HepG2 (cell line): ENCODE measurements around the gene TMEM125. TPM values are rescaled to one million over a fixed set of nuclear protein-coding genes. Genes with fewer than 3 reads are reported as not detected.

ENCODE experiments used
- ARID4A ChIP-seq: sonication (generic); formaldehyde crosslinking; IDR thresholded peaks from 2 replicates; pipeline ENCODE4 v1.5.0; 2020; ENCODE audit warnings: mild to moderate bottlenecking, missing genetic modification reagents, borderline replicate concordance
- KLF15 ChIP-seq: sonication (generic); formaldehyde crosslinking; IDR thresholded peaks from 2 replicates; pipeline ENCODE4 v1.8.1; 2023; ENCODE audit warnings: borderline replicate concordance, mild to moderate bottlenecking, inconsistent platforms, missing genetic modification reagents, mixed read lengths
- NCOR1 ChIP-seq: fragments of 200-600 bp; sonication (generic); IDR thresholded peaks from 2 replicates; pipeline ENCODE4 v1.7.0; 2017; ENCODE audit warnings: antibody characterized with exemption, low read length, borderline replicate concordance
- PBX2 ChIP-seq: IDR thresholded peaks from 2 replicates; pipeline ENCODE4 v1.6.1; 2016; ENCODE audit warnings: control low read depth
- PHF8 ChIP-seq: sonication (generic); formaldehyde crosslinking; IDR thresholded peaks from 2 replicates; pipeline ENCODE4 v1.5.0; 2020; ENCODE audit warnings: missing genetic modification reagents
- POLR2A ChIP-seq, 2 experiments: IDR thresholded peaks; 2 replicates each; pipeline ENCODE4 v1.6.1; 2011; ENCODE audit warnings: low read depth in 2 of 2, low read length in 2 of 2, mild to moderate bottlenecking in 1 of 2, moderate library complexity in 1 of 2; ENCODE audit not compliant: insufficient read depth in 1 of 2
- POLR2AphosphoS2 ChIP-seq: IDR thresholded peaks from 2 replicates; pipeline ENCODE4 v1.6.1; 2011; ENCODE audit warnings: low read depth, low read length, improper control_type of control experiment
- SALL1 ChIP-seq: sonication (generic); formaldehyde crosslinking; IDR thresholded peaks from 2 replicates; pipeline ENCODE4 v1.8.0; 2022; ENCODE audit warnings: mild to moderate bottlenecking, missing genetic modification reagents
- SIN3A ChIP-seq: IDR thresholded peaks from 2 replicates; pipeline ENCODE4 v1.6.1; 2011; ENCODE audit warnings: low read depth, mild to moderate bottlenecking, control low read depth, low read length, borderline replicate concordance
- SRSF4 ChIP-seq: fragments of 200-400 bp; formaldehyde crosslinking; IDR thresholded peaks from one replicate; pipeline ENCODE4 v1.6.1; 2018; ENCODE audit warnings: mild to moderate bottlenecking, low read depth, low read length, moderate library complexity; ENCODE audit not compliant: poor library complexity, severe bottlenecking
- ZBTB7B ChIP-seq: sonication (generic); formaldehyde crosslinking; IDR thresholded peaks from 2 replicates; pipeline ENCODE4 v1.4.0; 2020; ENCODE audit warnings: missing genetic modification reagents
- ZHX2 ChIP-seq, 2 experiments: sonication (generic) in 1 of 2; formaldehyde crosslinking in 1 of 2; IDR thresholded peaks; 2 replicates each; pipeline versions ENCODE4 v1.6.1 to v1.9.0; 2014 to 2022; ENCODE audit warnings: antibody characterized with exemption in 1 of 2, borderline replicate concordance in 1 of 2, inconsistent platforms in 1 of 2, low read depth in 1 of 2, missing genetic modification reagents in 1 of 2
- ZNF430 ChIP-seq: sonication (generic); formaldehyde crosslinking; IDR thresholded peaks from 2 replicates; pipeline ENCODE4 v1.9.0; 2021; ENCODE audit warnings: mild to moderate bottlenecking, missing genetic modification reagents
- ZNF431 ChIP-seq: sonication (generic); formaldehyde crosslinking; IDR thresholded peaks from 2 replicates; pipeline ENCODE4 v1.9.0; 2022; ENCODE audit warnings: missing genetic modification reagents, low read depth, mild to moderate bottlenecking, borderline replicate concordance
- ZNF660 ChIP-seq: sonication (generic); formaldehyde crosslinking; IDR thresholded peaks from 2 replicates; pipeline ENCODE4 v1.5.1; 2020; ENCODE audit warnings: mild to moderate bottlenecking, low read depth, missing genetic modification reagents, borderline replicate concordance
- ZNF850 ChIP-seq: sonication (generic); formaldehyde crosslinking; conservative IDR thresholded peaks from 2 replicates; pipeline ENCODE4 v1.9.0; 2021; ENCODE audit warnings: mild to moderate bottlenecking, missing genetic modification reagents
- ZNF891 ChIP-seq: sonication (generic); formaldehyde crosslinking; IDR thresholded peaks from 2 replicates; pipeline ENCODE4 v1.5.0; 2020; ENCODE audit warnings: mild to moderate bottlenecking, missing genetic modification reagents
- polyA plus RNA-seq, 8 experiments: library from polyadenylated mRNA; depleted of rRNA in 3 of 8; stranded (reverse) in 7 of 8; unstranded in 1 of 8; fragments of >200 nt; fragmentation: Illumina TruSeq in 4 of 8; extraction: Trizol in 4 of 8; gene quantifications; 2 replicates each; pipeline versions ENCODE4 v1.2.1 to v1.2.3, GENCODE V29; 2011 to 2016; ENCODE audit warnings: low read depth in 4 of 8, missing spikeins in 1 of 8, mixed read lengths in 1 of 8; ENCODE audit not compliant: insufficient read depth in 1 of 8
- total RNA-seq, 5 experiments: library from RNA; depleted of rRNA; stranded (reverse); fragments of >200 nt; fragmentation: Illumina TruSeq; extraction: Trizol; gene quantifications; 2 replicates each; pipeline ENCODE4 v1.2.3, GENCODE V29; 2016; ENCODE audit warnings: low read depth in 1 of 5

The TMEM125 gene
- total and polyA plus RNA-seq, 2 of the 13 experiments (the other 11 are each of a cell fraction or from before 2014, with no cell fraction given) = 0.03 TPM; not detected in 1

- TF ChIP-seq ZHX2 (IDR thresholded peaks at IDR 0.05; ENCODE audit: low read depth) (no peak), ZHX2 (CRISPR knock-in tag; IDR thresholded peaks at IDR 0.05; ENCODE audit: borderline replicate concordance) (no peak), KLF15 (CRISPR knock-in tag) (no peak), ZNF660 (CRISPR knock-in tag) (no peak), NCOR1 (peak; percentile 44; the same call in 1 of the 2 replicates), POLR2A (IDR thresholded peaks at IDR 0.05; ENCODE audit: insufficient read depth in 1 of 2, low read depth in 2 of 2, low read length in 2 of 2) (no peak), PBX2 (CRISPR knock-in tag) (no peak), POLR2AphosphoS2 (no peak), SALL1 (CRISPR knock-in tag) (peak; percentile 87), ZNF850 (CRISPR knock-in tag) (no peak), ZNF430 (CRISPR knock-in tag) (no peak), ZBTB7B (CRISPR knock-in tag) (no peak), SIN3A (0 out of 2 replicates have a peak, but pooled peaks have one; percentile 54), ARID4A (CRISPR knock-in tag) (peak; percentile 46; the same call in 1 of the 2 replicates), PHF8 (CRISPR knock-in tag) (no peak), ZNF431 (CRISPR knock-in tag) (0 out of 2 replicates have a peak, but pooled peaks have one; percentile 39), SRSF4 (no peak), ZNF891 (CRISPR knock-in tag) (no peak)
Measured at GRCh38 chr1:43282220-43283195, 12.7 kb downstream of the TMEM125 start (continued).
